ENCODE data around the gene SRRD.

Gene SRRD

DNA sequence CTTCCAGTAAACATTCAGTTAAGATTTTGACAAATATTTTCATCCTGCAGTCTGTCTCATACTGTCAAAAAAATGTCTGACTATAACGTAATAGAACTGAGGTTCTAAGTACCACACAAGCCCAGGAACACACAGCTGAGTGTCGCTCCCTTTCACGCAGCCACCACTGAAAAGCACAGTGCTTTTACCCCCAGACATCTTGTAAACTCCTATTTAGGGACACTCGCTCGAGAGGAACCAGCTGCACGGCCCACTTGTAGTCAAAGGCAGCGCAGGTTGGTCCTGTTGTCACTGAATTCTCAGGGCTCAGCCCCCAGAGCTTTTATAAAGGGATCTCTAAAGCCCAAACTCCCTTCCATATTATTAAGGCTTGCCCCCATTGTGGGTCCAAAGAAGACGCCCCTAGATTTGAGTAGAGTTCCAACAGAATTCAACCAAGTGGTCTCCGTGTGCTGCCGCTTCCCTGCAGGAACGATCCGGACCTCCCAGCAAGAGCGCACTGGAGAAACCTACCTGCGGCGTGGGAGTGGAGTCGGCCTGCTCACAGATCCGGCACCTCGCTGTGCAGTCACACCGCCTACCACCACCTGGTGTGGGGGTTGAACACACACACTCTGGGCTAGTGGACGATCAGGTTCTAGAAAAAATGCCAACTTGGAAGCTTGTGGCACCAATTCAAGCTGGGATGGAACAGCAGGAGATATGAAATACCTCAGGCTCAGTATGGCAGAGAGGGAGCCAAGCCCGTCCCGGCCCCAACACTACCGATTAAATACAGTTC is 31.3 kb upstream of the SRRD start:
- H3K27ac ChIP-seq = no peak overlapping the region
- no peak for DNase-seq (ENCODE audit: low read depth, low spot score)

GRCh38 chr22:26453216-26453615 is 30.5 kb upstream of the SRRD start:
- DNase-seq (ENCODE audit: low read depth, low spot score) = no peak
- no peak overlapping the region for H3K27ac ChIP-seq

DNA sequence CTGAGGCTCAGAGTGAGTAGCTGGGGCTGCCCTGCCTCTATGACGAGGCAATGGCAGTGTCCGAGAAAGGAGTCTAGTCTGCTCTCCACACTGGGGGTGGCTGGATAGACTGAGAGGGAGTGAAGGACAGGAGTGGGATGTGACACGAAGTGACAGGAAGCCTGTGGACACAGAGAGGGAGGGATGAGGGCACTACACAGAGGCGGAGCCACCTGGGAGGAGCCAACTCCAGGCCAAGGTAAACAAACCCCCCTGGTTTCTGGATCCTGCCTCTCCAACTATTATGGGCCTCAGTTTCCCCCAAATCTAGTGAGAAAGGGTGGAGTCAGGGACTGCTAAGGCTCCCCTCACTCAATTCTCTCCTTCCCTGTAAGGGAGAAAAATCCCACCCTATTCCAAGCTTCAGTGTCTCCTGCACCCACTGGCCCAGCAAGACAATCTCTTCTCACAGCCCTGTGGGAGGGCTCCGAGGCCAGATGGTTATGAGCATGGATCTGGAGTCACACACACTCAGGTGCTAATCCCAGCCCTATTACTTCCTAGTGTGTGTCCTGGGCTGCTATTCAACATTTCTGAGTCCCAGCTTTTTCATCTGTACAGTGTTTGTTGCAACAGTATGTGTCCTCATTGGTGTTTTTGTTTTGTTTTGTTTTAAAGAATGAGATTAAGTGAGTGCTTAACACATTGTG is 29.7 kb upstream of the SRRD start:
- no peak overlapping the region for H3K27ac ChIP-seq

DNA sequence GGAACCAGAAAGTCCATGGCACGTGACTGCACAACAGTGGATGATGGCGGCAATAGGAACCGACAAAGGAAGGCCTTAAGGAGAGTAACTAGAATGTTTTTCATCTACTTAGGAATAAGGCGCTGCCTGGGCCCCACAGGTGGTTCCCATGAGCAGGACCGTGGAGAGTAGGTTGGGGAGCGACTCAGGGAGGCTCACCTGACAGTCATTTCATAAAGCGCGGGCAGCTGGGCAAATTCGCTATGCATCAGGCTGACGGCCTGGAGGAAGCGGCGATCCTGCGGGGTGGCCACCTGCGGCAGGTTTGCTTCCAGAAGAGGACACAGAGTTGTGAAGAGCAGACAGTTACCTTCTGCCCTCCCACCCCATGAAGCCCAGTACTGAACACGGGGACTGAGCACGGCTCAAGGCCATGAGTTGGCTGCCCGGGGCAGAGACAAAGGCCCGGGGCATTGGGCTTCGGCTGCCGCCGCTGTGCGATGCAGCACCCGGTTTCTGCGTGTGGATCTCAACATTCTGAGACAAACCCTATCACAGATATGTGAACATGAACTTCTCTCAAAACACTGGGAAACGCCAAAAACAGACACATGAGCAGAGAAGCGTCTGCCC is 25.9 kb upstream of the SRRD start:
- no peak overlapping the region for H3K27ac ChIP-seq
- no peak for DNase-seq (ENCODE audit: low read depth, low spot score)

More for the DNA sequence above, 29.7 kb upstream of the SRRD start:
- DNase-seq (ENCODE audit: low read depth, low spot score) = no peak

DNA sequence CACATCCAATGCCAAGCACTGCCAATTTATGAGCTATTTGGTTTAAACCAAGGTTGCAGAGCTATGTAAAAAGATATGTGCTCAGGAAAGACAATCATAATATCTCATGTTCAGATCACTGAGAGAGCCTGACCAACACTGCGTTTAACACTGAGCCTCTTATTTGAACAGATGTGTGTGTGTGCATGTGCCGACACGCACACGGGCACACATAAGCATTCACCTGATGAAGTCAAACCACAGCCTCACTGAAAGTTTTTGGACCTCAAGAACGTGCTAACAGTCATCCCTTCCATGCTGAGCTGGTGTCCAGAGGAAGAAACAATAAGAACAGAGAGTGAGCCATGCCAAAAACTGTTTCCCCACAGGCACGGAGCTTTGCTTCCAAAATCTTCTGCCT is 23.5 kb upstream of the SRRD start:
- DNase-seq (ENCODE audit: low read depth, low spot score) = peak; percentile 92
- peak overlapping the region; percentile 41 for H3K27ac ChIP-seq

GRCh38 chr22:26461188-26461810 is 22.4 kb upstream of the SRRD start:
- H3K27ac ChIP-seq = no peak overlapping the region
- no peak for DNase-seq (ENCODE audit: low read depth, low spot score)

- DNase-seq (ENCODE audit: low read depth, low spot score) = no peak
- no peak overlapping the region for H3K27ac ChIP-seq
Measured at GRCh38 chr22:26462051-26462450, 21.6 kb upstream of the SRRD start.

- H3K27ac ChIP-seq = no peak overlapping the region
- DNase-seq (ENCODE audit: low read depth, low spot score) = no peak
Measured at GRCh38 chr22:26462641-26463040, 21.0 kb upstream of the SRRD start.

GRCh38 chr22:26463101-26463661 is 20.5 kb upstream of the SRRD start:
- DNase-seq (ENCODE audit: low read depth, low spot score) = no peak
- no peak overlapping the region for H3K27ac ChIP-seq

- no peak for DNase-seq (ENCODE audit: low read depth, low spot score)
- no peak overlapping the region for H3K27ac ChIP-seq
Measured at GRCh38 chr22:26463688-26464087, 20.0 kb upstream of the SRRD start.

GRCh38 chr22:26464312-26464711 is 19.4 kb upstream of the SRRD start:
- no peak overlapping the region for H3K27ac ChIP-seq
- no peak for DNase-seq (ENCODE audit: low read depth, low spot score)

DNA sequence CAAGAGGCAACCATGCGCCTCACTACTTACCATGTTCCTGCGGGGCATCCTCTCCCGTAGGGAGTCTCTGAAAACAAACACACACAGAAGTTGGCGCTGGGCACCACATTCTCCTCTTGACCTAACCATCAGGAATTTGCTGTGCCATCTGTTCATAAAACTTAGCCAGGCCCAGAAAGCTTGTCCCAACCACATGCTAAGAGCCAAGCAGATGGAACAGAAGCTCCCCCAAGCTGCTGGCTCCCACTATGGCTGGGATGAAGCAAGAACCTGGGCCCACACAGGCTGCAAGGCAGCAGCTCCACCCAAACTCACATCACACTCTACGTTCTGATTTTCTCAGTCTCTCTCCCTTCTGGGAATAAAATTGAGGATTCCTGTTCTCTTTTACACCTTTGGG is 17.5 kb upstream of the SRRD start:
- no peak for DNase-seq (ENCODE audit: low read depth, low spot score)
- H3K27ac ChIP-seq = no peak overlapping the region

DNA sequence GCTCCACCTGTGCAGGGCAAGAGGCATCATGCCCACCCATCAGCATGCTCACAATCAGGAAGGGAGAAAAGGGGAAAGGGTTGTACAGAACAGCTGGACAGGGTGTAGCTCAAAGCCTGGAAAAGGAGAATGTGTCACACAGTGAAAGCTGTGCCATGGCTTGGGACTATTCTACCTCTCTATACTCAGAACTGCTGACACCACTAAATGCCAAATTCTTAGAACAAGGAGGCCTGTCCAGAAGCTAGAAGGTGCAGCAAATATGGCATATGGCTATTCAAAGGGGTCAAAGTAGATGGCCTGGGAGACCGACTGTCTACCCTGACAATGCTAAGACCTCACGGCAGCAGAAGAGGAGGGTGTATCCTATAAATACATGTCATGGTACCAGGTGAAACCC is 12.9 kb upstream of the SRRD start:
- peak overlapping the region; percentile 93 for H3K27ac ChIP-seq
- no peak for DNase-seq (ENCODE audit: low read depth, low spot score)

GRCh38 chr22:26471522-26471921 is 12.2 kb upstream of the SRRD start:
- H3K27ac ChIP-seq = peak overlapping the region; percentile 93
- DNase-seq (ENCODE audit: low read depth, low spot score) = peak; percentile 92

DNA sequence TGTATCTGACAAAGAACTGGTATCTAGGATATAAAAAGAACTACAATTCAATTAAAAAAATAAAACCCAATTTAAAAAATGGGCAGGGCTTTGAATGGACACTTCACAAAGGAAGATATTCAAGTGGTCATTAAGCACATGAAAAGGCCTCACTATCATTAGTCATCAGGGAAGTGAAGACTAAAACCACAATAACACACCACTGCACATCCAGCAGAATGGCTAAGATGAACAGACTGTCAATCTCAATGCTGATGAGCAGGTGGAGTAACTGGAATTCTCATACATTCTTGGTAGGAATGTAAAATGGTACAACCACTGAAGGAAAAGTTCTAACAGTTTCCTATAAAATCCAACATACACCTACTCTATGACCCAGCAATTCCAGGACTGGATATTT is 9.0 kb upstream of the SRRD start:
- no peak for DNase-seq (ENCODE audit: low read depth, low spot score)
- H3K27ac ChIP-seq = peak overlapping the region; percentile 31

DNA sequence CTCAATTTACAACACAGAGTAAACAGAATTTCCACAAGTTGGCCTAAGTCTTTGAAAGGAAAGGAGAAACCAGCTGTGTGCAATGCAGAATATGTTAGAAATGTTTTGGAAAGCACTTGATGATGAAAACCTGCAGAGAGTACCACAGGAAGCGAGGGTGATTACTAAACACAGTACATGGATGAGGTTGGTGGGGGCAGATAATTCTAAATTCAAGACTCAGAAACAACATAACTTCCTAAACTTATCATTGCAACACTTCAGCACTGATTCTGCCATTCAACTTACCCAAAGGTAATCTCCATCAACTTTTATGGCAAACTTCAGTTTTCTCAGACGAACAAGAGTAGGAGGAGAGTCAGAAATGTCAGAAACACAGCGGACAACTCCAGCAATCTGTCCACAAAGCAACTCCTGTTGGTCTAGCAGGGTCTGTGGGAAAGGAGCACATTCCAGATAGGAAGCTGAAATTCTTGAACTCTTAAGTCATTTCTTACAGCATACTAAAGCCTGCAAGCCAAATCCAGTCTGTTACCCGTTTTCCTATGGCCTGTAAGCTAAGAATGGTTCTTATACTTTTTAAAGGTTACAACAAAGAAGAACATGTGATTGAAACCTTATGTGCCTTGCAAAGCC is 6.9 kb upstream of the SRRD start:
- DNase-seq (ENCODE audit: low read depth, low spot score) = no peak

DNA sequence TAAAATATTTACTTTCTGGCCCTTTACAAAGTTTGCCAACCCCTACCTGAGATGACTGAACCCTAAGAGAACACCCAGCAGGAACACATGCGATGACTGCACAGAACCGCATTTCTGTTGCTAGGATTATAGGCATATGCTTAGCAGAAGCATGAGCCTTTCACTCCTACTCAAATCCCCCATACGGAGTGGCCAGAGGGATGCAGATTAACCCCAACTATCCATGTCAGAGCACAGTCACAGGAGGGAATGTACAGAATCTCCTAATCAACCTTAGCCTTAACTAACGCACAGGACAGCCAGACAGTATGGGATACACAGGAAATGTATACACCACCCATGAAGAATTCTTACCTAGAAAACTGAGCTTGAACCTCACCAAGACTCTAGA is 6.3 kb upstream of the SRRD start:
- H3K27ac ChIP-seq = no peak overlapping the region
- DNase-seq (ENCODE audit: low read depth, low spot score) = no peak

More for the DNA sequence above, 6.9 kb upstream of the SRRD start:
- no peak overlapping the region for H3K27ac ChIP-seq

- DNase-seq (ENCODE audit: low read depth, low spot score) = no peak
- peak overlapping the region; percentile 76 for H3K27ac ChIP-seq
Measured at GRCh38 chr22:26479043-26479791, 4.5 kb upstream of the SRRD start.

GRCh38 chr22:26479792-26480610 is 3.7 kb upstream of the SRRD start:
- DNase-seq (ENCODE audit: low read depth, low spot score) = no peak
- H3K27ac ChIP-seq = peak overlapping the region; percentile 76

All from epithelial cell of prostate (primary cell).